ENCODE measurements around the gene FBN2. TPM values are rescaled to one million over a fixed set of nuclear protein-coding genes. Genes with fewer than 3 reads are reported as not detected.

FBN2 gene
- total RNA-seq, 4 donors from 2014 or later = 0.04 to 0.39 (median 0.15) TPM; not detected in 1

- WGBS, 2 donors = 1 to 3% methylated on average over 60 to 65 of the region's 65 CpGs
- H3K4me3 ChIP-seq (ENCODE audit: low read depth, poor library complexity, severe bottlenecking) = peak overlapping the region; percentile 34
- no peak for TF ChIP-seq POLR2A (IDR thresholded peaks at IDR 0.05)
- TF ChIP-seq, protein P1, sequence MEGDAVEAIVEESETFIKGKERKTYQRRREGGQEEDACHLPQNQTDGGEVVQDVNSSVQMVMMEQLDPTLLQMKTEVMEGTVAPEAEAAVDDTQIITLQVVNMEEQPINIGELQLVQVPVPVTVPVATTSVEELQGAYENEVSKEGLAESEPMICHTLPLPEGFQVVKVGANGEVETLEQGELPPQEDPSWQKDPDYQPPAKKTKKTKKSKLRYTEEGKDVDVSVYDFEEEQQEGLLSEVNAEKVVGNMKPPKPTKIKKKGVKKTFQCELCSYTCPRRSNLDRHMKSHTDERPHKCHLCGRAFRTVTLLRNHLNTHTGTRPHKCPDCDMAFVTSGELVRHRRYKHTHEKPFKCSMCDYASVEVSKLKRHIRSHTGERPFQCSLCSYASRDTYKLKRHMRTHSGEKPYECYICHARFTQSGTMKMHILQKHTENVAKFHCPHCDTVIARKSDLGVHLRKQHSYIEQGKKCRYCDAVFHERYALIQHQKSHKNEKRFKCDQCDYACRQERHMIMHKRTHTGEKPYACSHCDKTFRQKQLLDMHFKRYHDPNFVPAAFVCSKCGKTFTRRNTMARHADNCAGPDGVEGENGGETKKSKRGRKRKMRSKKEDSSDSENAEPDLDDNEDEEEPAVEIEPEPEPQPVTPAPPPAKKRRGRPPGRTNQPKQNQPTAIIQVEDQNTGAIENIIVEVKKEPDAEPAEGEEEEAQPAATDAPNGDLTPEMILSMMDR (IDR thresholded peaks at IDR 0.05) = no peak
- intact Hi-C loops (cut with DNase I; ENCODE audit: low total_unique reads) = no loop called here
- DNase-seq (ENCODE audit: low spot score in 2 of 2) = no peak
These were observed 399 bp upstream of the FBN2 start for GRCh38 chr5:128538250-128539037.

GRCh38 chr5:128537221-128537999, 635 bp downstream of the FBN2 start:
- TF ChIP-seq POLR2A (IDR thresholded peaks at IDR 0.05) = no peak
- intact Hi-C loops (cut with DNase I; ENCODE audit: low total_unique reads) = no loop called here
- no peak for DNase-seq (ENCODE audit: low spot score in 2 of 2)
- peak overlapping the region; percentile 34 for H3K4me3 ChIP-seq (ENCODE audit: low read depth, poor library complexity, severe bottlenecking)
- 1 to 2% methylated on average over 42 to 61 of the region's 75 CpGs for WGBS, 2 donors

DNA sequence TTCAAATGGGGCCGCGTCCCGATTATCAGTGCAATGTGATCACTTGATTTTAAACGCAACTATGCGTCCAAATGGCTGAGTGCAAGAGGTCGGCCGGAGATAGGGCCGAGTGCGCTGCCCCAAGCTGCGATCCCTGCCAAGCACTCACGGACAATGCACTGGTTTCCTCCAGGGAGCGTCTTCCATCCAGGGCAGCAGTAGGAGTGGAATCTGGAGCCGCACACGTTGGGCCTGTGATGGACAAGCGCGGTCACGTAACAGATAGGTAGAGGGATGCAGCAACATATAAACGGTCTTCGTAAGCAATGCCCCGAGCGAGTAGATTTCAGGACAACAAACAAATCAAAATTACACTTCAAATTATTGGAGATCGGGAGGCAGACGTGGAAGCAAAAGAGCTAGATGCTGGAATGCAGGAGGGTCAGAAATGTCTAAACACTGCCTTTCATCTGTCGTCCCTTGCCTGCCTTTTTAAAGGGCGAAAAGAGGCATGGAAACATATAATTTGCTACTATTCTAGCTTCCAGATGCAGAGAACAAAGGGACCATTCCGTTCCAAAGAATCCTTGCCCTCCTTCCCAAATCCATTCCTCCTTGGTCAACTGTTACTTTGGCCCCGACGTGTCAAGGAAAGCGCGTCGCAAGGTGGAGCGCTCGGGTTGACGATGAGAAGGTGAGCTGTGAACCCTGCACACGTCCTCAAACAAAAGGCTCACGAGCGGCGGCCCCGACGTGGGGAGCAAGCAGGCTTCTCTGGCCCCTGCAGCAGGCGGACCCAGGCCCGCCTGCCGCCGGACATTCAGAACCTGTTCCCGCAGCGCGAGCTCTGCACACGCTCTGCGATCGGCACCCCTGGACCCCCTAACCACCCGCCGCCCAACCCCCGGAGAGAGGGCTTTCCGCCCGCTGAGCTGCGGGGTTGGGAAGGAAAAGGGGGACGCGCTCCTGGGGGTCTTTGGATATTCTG, 1.5 kb downstream of the FBN2 start:
- DNase-seq (ENCODE audit: low spot score in 2 of 2) = no peak
- H3K4me3 ChIP-seq (ENCODE audit: low read depth, poor library complexity, severe bottlenecking) = peak overlapping the region; percentile 34
- no peak for TF ChIP-seq POLR2A (IDR thresholded peaks at IDR 0.05)
- TF ChIP-seq, protein P1 (IDR thresholded peaks at IDR 0.05) = no peak
- intact Hi-C loops (cut with DNase I; ENCODE audit: low total_unique reads) = no loop called here
- 44 to 52% methylated on average over 50 to 58 of the region's 58 CpGs for WGBS, 2 donors

DNA sequence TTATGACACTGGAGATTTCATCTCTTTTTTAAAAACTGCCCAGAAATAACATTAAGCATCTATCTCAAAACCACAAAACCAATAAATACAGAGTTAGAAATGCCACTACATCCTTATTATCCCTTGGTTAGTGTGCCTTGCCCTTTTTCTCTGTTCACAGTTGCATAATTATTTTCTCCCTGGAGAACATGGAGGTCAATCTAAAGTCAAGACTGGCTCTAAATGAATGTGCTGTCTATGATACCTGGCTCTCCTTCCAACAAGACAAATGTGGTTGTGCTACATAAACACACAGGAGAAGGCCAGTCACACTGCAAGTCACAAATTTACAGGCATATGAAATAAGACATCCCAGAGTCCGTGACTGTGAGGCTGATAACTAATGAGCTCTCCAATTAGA, 2.8 kb downstream of the FBN2 start:
- 70 to 81% methylated on average over 1 of the region's 1 CpG for WGBS, 2 donors
- intact Hi-C loops (cut with DNase I; ENCODE audit: low total_unique reads) = no loop called here
- no peak overlapping the region for H3K4me3 ChIP-seq (ENCODE audit: low read depth, poor library complexity, severe bottlenecking)
- TF ChIP-seq, protein P1 (IDR thresholded peaks at IDR 0.05) = no peak
- no peak for TF ChIP-seq POLR2A (IDR thresholded peaks at IDR 0.05)
- DNase-seq (ENCODE audit: low spot score in 2 of 2) = no peak

DNA sequence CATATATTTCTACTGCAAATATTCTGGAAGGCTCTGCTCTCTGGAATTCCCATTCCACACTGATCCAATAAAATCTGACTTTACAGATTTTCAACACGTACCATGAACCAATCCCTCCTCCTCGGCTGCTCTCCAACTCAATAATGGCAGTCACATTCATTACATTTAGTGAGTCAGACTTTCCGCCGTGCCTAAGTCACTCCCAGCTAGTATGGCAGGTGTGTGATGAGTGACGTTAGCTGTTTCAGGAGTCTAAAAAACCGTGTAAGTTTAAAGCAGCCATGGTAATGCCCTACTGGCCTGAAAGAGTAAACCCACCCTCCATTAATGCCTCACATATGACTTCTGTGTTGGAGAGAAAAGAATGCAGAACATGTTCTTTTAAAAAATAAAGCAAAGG, 3.3 kb downstream of the FBN2 start:
- no peak overlapping the region for H3K4me3 ChIP-seq (ENCODE audit: low read depth, poor library complexity, severe bottlenecking)
- WGBS, 2 donors = 50 to 52% methylated on average over 6 of the region's 6 CpGs
- TF ChIP-seq, protein P1 (IDR thresholded peaks at IDR 0.05) = no peak
- TF ChIP-seq POLR2A (IDR thresholded peaks at IDR 0.05) = no peak
- DNase-seq (ENCODE audit: low spot score in 2 of 2) = no peak
- intact Hi-C loops (cut with DNase I; ENCODE audit: low total_unique reads) = no loop called here

All from lower leg skin (tissue), 4 donors.